GM18861 (cell line): ENCODE results near the gene CHN2.

Experiments
- ATAC-seq: cut with Tn5 transposase; IDR thresholded peaks from one replicate; pipeline ENCODE4 v1.9.1; 2021; ENCODE audit not compliant: unreplicated experiment

Gene CHN2

GRCh38 chr7:29458933-29459332 is 264.4 kb downstream of the CHN2 start:
- no peak for ATAC-seq

- no peak for ATAC-seq
Measured at GRCh38 chr7:29459589-29459988, 265.0 kb downstream of the CHN2 start.

GRCh38 chr7:29461996-29462395 is 267.4 kb downstream of the CHN2 start:
- no peak for ATAC-seq

DNA sequence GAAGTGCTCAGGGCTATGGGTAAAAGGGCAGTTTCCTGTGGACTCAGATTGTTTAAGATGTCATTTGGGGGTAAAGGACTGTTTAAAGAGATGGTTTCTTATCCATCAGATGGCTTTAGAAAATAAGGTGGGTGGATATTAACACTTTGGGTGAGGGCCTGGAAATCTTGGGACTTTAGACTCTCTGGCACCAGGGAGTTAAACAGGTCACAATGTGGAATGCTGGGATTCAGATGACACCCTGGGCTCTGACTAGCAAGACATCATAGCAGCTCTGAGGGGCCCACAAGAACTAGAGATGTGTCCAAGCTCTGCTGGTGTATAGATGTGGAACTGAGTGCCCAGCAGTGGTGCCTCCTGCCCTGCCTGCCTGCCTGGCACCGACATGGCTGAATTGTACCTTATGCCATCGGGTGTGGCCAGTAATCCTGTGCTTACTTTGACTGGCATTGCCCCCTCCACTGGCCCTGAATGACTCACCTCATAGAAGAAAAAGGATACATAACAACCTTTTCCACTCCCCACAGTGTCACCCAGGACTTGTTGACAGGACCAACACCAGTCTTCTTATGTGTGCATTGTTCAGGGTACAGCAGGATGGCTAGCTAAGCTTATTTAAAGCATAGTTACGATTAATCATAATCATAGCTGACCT is 269.1 kb downstream of the CHN2 start:
- no peak for ATAC-seq

DNA sequence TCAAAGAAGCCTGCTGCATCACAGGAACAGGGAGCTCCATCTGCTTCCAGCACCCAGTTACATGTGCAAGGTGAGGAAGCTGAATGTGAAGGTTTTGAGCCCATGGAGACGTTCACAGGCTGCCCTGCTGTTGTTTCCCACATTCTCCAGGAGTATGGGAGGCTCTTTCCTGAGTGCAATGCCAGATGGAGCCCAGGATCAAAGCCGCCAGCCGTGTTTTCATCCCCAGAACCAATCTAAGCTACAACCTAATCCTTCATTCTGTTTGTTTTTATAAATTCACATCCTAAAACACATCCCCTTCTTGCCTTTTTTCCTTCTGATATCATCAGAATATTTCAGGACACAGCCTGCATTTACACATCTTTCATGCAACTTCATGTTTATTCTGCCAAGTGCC is 270.2 kb downstream of the CHN2 start:
- no peak for ATAC-seq

DNA sequence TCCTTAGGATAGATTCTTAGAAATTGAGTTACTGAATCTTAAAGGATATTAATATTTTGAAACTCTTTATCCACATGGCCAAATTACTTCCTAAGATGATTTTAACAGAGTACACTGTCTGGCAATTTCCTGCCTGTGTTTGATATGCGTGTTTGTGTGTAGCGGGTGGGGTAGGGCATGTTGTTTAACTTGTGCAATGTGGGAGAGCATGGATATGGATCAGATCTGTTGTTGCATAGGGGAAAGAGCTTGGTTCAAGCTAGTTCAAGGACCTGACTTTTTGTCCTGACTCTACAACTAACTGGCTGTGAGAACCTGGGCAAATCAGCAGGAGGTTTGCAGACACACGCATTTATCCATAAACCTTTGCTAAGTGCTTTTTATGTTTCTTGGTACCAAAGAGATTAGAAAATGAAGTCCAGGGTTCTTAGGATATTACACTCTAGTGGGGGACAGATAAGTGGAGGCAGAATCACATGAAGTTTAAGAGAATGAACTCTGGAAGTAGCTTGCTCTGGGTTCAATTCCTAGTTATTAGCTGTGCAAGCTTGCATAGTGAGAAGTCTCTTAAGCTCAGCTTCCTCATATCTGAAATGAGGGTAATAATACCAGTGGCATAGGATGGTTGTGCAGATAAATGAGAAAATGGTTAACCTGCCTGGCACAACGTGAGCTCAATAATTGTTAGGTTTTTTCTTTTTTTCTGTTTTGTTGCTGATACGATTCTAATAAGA is 272.8 kb downstream of the CHN2 start:
- ATAC-seq: no peak

GRCh38 chr7:29468196-29468595 is 273.6 kb downstream of the CHN2 start:
- ATAC-seq: no peak

DNA sequence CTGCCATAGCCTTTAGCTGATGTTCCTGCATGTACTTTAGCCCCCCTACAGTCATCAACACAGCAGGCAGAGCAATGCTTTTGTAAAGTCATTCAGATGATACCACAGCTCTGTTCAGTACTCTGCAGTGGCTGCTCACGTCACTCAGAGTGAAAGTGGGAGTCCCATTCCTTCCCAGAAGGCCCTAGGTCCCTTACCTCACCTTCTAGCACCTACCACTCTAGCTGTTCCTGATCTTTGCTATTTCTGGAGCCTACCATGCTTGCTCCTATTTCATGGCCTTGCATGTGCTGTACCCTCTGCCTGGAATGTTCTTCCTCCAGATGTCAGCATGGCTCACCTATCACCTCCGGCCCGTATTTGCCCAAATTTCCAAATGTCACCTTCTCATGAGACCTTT is 274.7 kb downstream of the CHN2 start:
- no peak for ATAC-seq

GRCh38 chr7:29469976-29470557 is 275.5 kb downstream of the CHN2 start:
- ATAC-seq: no peak

GRCh38 chr7:29471444-29472138 is 277.0 kb downstream of the CHN2 start:
- ATAC-seq: no peak

DNA sequence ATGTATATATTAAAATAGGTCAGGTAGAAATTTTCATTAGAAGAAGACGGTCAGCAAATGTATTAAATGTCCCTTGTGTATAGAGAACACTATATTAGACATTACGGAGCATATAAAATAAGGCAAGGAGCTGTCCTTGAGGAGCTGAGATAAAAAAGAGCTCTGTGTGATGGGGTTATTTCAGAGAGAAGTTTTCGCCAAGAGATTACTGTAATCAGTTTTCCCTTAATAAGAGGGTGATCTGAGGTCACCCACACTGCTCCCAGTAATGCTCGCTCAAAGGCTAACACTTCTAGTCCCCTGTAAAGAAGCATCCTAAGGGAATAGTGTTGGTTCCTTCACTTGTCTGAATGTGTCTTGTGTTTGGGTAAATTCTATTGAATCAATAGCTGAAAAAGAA is 282.3 kb downstream of the CHN2 start:
- ATAC-seq: no peak

DNA sequence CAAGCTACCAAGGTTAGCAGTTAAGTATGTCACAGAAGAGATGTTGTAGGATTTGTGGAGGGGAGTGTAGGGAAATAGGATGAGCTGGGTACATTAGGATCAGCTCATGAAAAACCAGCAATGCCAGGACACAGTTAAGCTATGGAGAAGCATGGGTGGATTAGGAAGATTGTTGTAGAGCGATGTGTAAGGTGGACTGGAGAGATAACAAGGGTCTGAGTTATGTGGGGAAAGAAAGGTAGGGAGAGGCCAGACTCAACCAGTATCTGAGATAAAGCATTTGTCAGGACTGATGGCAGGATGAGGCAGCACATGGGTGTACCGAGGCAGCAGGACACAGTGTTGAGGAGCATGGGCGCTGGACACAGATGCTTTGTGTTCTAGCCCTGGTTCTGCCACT is 283.7 kb downstream of the CHN2 start:
- no peak for ATAC-seq

GRCh38 chr7:29478687-29479240 is 284.2 kb downstream of the CHN2 start:
- no peak for ATAC-seq

DNA sequence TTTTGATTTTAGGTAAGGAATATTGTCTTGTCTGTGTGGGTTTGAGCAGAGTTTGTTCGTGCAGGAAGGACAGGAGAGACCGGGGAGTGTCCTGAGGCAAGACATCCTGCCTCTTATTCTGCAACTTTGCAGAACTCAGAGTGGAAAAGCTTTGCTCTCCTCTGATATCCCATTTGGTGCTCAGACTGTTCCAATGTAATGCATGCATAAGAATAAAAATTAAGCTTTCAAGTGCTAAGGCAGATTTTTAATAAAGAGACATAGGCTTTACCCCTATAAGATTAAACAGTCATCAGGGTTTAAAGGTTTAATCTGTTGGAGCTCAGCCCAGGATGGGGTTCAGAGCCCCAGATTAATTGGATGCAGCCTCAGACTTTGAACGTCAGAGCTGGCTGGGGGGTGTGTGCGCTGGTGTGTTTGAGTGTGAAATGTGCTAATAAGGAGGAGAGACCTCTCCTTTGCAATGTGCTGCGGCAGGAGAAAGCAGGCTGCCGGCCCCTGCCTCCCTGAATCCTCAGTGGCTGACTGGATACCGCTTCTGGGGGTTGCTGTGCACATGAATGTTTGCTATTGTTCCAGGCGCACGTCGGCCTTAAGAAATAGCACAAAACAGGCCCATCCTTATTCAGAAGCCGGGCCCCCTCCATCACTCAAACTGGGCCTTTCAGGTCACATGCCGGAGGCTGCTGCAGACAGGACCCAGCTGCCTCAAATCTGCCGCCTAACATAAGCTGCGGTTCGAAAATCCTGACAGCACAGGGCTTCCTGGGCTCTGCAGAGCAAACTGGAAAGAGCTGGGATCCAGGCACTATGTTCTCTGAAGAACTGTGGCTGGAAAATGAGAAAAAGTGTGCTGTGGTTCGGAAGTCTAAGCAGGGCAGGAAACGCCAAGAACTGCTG is 285.0 kb downstream of the CHN2 start:
- no peak for ATAC-seq

DNA sequence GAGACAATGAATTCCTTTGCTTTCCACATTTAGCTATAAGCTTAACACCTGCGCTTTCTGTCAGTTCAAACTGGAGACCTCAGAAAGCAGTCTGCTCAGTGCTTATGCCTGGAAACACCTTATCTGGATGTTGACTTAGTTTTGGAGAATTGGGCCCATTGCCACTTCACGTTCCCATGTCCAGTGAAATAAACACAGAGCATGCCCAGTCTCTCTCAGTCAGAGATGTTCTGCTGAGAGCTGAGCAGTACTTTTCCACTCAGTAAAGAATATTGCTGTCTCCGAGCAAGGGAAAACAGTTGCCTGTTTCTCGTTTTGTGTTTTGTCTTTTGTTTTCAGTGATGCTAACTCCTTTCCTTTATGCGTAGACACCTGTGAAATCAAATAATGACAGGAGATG is 285.9 kb downstream of the CHN2 start:
- ATAC-seq: no peak

DNA sequence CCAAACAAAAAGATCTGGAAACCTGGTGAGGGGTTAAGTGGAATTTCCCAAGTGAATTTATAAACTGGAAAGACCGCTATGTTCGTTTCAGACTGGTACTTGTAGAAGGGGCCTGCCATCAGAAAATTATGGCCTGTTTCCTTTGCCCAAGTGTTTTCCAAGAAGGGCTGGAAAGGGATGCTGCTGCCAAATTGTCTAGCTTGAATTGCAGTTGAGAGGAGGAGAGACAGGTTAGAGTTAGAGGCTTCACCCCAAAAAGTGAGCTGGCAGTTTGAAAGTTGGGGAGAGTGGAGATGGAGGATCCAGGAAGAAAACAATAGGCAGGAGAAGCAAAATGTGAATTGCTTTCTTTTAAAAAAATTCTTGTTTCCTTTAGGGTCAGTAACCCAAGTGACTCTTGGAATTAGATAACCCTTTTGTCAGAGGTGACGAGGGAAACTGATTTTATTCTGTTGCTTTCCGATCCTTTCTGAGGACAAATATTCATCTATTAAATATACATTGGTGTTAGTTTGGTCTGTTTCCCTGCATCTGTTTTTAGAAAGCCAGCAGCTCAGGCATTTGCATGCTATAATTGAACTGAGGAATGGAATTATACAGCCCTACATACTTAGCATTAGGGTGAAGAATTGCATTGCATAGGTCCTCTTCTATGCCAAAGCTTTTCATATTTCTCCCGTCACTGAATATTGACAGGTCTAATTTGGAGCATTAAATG is 286.5 kb downstream of the CHN2 start:
- ATAC-seq: no peak

DNA sequence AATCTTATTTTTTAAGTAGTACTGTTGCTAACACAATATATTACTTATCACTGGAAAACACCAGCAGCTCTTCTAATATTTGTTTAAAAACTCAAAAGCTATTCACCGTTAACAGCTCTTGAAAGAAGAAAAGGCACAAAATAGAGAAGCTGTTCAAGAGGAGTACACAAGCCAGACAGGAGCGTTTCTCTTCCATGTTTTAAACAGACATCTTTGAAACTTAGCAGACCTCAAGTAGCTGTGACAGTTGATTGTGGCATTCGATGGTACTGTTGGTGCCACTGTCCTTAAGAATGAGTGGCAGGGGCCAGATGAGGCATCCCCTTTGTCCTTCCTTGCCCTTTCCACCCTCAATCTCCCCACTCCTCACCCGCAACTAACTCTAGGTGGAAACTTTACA is 287.5 kb downstream of the CHN2 start:
- ATAC-seq: no peak

DNA sequence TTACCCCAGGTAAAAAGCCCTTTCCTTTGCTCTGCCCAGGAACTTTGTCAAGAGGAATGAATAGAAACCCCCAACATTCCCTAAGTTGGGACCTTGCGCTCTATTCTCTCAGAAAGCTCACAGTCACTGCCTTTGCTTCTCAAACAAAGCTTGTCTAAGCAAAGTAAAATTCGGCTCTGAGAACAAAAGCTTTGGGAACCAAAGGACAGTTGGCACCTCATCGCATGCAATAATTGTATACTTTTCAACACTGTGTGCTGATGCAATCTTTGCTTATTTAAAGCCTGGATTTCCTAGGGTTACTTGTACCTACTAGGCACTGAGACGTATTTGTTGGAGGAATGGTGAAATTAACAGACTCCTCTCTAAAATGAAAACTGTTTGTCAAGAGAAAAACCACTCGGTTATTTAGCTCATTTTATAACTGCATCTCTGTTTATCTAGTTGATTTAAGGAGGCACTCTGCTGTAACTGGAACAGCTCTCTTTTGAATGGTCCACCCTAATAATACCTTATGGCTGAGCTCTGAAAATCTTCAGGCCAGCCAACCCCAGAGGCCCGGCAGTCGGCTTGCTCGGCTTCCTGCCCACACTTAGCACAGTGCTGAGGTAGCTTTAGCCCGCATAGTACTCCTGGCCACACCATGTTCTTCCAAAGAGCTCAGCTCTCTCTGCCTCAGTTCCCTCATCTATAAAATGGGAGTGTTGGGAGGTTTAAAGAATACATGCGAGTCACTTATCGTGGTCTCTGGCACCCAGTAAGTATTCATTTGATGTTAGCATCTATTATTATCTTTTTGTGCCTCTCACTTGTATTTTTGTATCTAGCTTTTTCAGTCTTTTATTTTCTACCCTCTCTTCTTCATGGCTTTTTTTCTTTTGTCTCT is 288.9 kb downstream of the CHN2 start:
- no peak for ATAC-seq

GRCh38 chr7:29484280-29484679 is 289.7 kb downstream of the CHN2 start:
- ATAC-seq: no peak
